ENCODE results near the gene CES5A. TPM values are rescaled to one million over a fixed set of nuclear protein-coding genes. Genes with fewer than 3 reads are reported as not detected.
A peak's percentile ranks its signal among the peaks of the same experiment; 100 is the strongest.
"Not testable (repeated sequence)": the region's sequence is repeated elsewhere in the genome, so short reads cannot be mapped to it uniquely, and the experiment has no call there.

The CES5A gene
- total RNA-seq, 1 donor from 2014 or later = not detected

DNA sequence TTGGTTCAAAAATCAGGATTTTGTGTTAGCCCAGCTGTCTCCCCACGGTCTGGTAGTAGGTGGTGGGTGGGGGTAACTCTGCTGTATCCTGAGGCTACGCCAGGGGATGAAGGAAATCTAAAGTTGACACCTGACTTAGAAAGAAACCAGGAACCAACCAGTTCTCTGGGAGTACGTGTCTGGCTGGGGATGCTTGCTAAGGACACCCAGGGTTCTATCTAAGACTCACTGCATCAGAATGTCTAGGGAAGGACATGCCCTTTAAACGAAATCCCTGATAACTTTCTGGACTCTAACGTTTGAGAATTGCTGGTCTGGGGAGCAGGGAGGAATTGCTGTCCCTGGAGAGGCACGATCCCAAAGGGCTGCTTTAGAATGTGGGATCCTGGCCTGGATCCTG, 39.2 kb upstream of the CES5A start:
- H3K4me1 Mint-ChIP-seq (ENCODE audit: unreplicated experiment) = no peaks in the 10 kb centered on the region
- no peak overlapping the region for H3K27ac Mint-ChIP-seq (ENCODE audit: unreplicated experiment)
- no peaks in the 10 kb centered on the region for H3K9me3 Mint-ChIP-seq (ENCODE audit: unreplicated experiment)
- TF ChIP-seq, protein P1, sequence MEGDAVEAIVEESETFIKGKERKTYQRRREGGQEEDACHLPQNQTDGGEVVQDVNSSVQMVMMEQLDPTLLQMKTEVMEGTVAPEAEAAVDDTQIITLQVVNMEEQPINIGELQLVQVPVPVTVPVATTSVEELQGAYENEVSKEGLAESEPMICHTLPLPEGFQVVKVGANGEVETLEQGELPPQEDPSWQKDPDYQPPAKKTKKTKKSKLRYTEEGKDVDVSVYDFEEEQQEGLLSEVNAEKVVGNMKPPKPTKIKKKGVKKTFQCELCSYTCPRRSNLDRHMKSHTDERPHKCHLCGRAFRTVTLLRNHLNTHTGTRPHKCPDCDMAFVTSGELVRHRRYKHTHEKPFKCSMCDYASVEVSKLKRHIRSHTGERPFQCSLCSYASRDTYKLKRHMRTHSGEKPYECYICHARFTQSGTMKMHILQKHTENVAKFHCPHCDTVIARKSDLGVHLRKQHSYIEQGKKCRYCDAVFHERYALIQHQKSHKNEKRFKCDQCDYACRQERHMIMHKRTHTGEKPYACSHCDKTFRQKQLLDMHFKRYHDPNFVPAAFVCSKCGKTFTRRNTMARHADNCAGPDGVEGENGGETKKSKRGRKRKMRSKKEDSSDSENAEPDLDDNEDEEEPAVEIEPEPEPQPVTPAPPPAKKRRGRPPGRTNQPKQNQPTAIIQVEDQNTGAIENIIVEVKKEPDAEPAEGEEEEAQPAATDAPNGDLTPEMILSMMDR (IDR thresholded peaks at IDR 0.05) = no peak
- no peaks in the 10 kb centered on the region for H3K27me3 Mint-ChIP-seq (ENCODE audit: unreplicated experiment)
- H3K4me3 Mint-ChIP-seq (ENCODE audit: unreplicated experiment) = no peak overlapping the region
- no peak for DNase-seq (ENCODE audit: extremely low spot score, unreplicated experiment)
- H3K36me3 Mint-ChIP-seq (ENCODE audit: unreplicated experiment) = no peaks in the 10 kb centered on the region

DNA sequence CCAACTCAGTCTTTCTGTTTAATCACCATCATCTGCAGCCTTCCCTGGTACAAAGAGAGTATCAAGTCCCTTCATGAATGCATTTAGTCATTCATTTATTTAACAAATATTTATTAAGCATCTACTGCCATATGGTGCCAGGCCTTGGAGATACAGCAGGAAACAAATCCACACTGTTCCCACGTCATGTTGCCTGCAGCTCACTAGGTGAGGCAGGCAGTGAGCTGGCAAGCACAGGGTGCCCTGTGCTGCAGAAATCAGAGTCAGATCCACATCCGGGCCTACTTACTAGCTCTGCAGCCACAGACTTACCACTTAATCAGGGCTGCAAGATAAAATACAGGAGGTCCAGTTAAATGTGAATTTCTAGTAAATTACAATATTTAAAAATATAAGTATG, 38.5 kb upstream of the CES5A start:
- H3K4me1 Mint-ChIP-seq (ENCODE audit: unreplicated experiment) = no peaks in the 10 kb centered on the region
- H3K27ac Mint-ChIP-seq (ENCODE audit: unreplicated experiment) = no peak overlapping the region
- TF ChIP-seq, protein P1 (IDR thresholded peaks at IDR 0.05) = no peak
- no peaks in the 10 kb centered on the region for H3K36me3 Mint-ChIP-seq (ENCODE audit: unreplicated experiment)
- H3K4me3 Mint-ChIP-seq (ENCODE audit: unreplicated experiment) = no peak overlapping the region
- H3K27me3 Mint-ChIP-seq (ENCODE audit: unreplicated experiment) = no peaks in the 10 kb centered on the region
- H3K9me3 Mint-ChIP-seq (ENCODE audit: unreplicated experiment) = no peaks in the 10 kb centered on the region
- no peak for DNase-seq (ENCODE audit: extremely low spot score, unreplicated experiment)

DNA sequence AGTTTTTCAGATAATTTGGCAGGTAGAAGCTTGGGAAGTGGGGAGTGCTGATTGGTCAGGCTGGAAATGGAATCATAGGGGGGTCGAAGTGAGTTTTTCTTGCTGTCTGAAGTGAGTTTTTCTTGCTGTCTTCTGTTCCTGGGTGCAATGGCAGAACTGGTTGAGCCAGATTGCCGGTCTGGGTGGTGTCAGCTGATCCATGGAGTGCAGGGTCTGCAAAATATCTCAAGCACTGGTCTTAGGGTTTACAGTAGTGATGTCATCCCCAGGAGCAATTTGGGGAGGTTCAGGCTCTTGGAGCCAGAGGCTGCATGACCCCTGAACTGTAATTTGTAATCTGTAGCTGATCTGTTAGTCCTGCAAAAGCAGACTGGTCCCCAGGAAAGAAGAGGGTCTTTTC, 37.9 kb upstream of the CES5A start:
- H3K9me3 Mint-ChIP-seq (ENCODE audit: unreplicated experiment); H3K4me3 Mint-ChIP-seq (ENCODE audit: unreplicated experiment); H3K36me3 Mint-ChIP-seq (ENCODE audit: unreplicated experiment); H3K27ac Mint-ChIP-seq (ENCODE audit: unreplicated experiment); H3K4me1 Mint-ChIP-seq (ENCODE audit: unreplicated experiment); H3K27me3 Mint-ChIP-seq (ENCODE audit: unreplicated experiment); DNase-seq (ENCODE audit: extremely low spot score, unreplicated experiment): not testable (repeated sequence)

DNA sequence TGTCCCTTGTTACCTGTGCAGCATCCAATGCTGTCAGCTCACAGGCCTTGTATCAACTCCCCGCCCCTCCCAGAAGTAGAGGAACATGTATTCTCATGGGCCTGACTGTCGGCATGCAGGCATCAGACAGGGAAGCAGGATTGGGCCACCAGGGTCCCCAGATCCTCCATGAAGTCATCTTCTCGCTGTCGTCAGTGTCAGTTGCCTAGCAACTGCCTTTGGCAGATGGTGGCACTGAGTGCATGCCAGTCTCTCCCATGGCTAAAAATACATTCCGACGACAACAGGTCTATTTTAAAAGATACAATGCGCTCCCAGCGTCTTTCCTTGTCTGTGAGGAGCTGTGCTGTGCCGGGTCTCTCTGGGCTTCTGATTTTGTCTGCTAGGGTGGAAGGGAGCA, 36.8 kb upstream of the CES5A start:
- Mint-ChIP-seq H3K36me3 (ENCODE audit: unreplicated experiment) (no peaks in the 10 kb centered on the region), H3K4me3 (ENCODE audit: unreplicated experiment) (no peak overlapping the region), H3K4me1 (ENCODE audit: unreplicated experiment) (no peaks in the 10 kb centered on the region), H3K27me3 (ENCODE audit: unreplicated experiment) (no peaks in the 10 kb centered on the region), H3K27ac (ENCODE audit: unreplicated experiment) (no peak overlapping the region), H3K9me3 (ENCODE audit: unreplicated experiment) (no peaks in the 10 kb centered on the region)
- TF ChIP-seq, protein P1 (IDR thresholded peaks at IDR 0.05) = no peak
- DNase-seq (ENCODE audit: extremely low spot score, unreplicated experiment) = no peak

DNA sequence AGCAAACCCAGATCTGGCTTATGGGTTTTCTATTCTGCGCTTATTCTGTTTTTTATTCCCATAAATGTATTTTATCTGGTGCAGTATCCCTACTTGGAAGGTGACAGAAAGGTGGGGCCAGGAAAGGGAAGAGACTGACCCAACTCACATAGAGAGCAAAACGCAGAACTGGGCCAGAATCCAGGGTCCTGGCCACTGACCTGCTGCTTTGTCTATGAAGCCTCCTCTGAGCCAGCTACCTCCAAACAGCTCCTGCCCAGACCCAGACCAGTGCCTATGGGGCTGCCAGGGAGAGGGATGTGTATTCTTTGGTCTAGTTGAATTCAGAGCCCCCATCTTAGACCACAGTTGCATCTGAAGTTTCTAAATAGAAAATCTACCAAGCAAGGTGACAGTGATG, 36.4 kb upstream of the CES5A start:
- Mint-ChIP-seq H3K4me3 (ENCODE audit: unreplicated experiment) (no peak overlapping the region), H3K27me3 (ENCODE audit: unreplicated experiment) (no peaks in the 10 kb centered on the region), H3K36me3 (ENCODE audit: unreplicated experiment) (no peaks in the 10 kb centered on the region), H3K4me1 (ENCODE audit: unreplicated experiment) (no peaks in the 10 kb centered on the region), H3K27ac (ENCODE audit: unreplicated experiment) (no peak overlapping the region), H3K9me3 (ENCODE audit: unreplicated experiment) (no peaks in the 10 kb centered on the region)
- TF ChIP-seq, protein P1 (IDR thresholded peaks at IDR 0.05) = no peak
- DNase-seq (ENCODE audit: extremely low spot score, unreplicated experiment) = peak; percentile 13

DNA sequence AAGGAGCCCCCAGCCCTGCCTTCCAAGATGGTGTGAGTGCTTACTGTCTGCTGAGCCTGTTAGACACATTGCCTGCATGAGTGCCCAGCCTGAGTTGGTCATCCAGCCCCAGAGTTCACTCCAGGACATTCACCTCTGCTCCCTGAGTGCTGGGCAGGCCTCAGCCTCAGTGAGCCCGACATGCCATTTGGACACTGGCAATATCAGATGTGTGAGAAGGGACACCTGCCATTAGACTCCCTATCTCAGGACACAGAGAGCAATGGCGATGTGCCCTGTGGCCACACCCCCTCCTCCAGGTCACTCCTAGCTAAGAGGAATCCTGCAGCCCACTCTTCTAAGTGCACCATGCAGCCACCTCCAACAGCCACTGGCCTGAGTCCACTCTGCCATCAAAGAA, 34.7 kb upstream of the CES5A start:
- H3K4me3 Mint-ChIP-seq (ENCODE audit: unreplicated experiment) = no peak overlapping the region
- H3K9me3 Mint-ChIP-seq (ENCODE audit: unreplicated experiment) = peaks cover under 1% of the 10 kb centered on the region
- no peaks in the 10 kb centered on the region for H3K27me3 Mint-ChIP-seq (ENCODE audit: unreplicated experiment)
- DNase-seq (ENCODE audit: extremely low spot score, unreplicated experiment) = no peak
- H3K4me1 Mint-ChIP-seq (ENCODE audit: unreplicated experiment) = no peaks in the 10 kb centered on the region
- H3K27ac Mint-ChIP-seq (ENCODE audit: unreplicated experiment) = no peak overlapping the region
- no peaks in the 10 kb centered on the region for H3K36me3 Mint-ChIP-seq (ENCODE audit: unreplicated experiment)
- TF ChIP-seq, protein P1 (IDR thresholded peaks at IDR 0.05) = no peak

All from osteocyte (in vitro differentiated cells).